PC-9 (cell line): ENCODE measurements around the gene RALGAPA2.

ENCODE experiments used
- EZH2 ChIP-seq: fragments of 200-600 bp; sonication (generic); IDR thresholded peaks from 2 replicates; pipeline ENCODE4 v1.8.0; 2017; ENCODE audit warnings: antibody characterized with exemption, low read depth
- TF ChIP-seq, protein P1 (sequence below): fragments of 200-600 bp; sonication (generic); conservative IDR thresholded peaks from 2 replicates; pipeline ENCODE4 v1.6.1; 2017; ENCODE audit warnings: mixed run types, antibody characterized with exemption, mild to moderate bottlenecking, moderate library complexity

DNA sequence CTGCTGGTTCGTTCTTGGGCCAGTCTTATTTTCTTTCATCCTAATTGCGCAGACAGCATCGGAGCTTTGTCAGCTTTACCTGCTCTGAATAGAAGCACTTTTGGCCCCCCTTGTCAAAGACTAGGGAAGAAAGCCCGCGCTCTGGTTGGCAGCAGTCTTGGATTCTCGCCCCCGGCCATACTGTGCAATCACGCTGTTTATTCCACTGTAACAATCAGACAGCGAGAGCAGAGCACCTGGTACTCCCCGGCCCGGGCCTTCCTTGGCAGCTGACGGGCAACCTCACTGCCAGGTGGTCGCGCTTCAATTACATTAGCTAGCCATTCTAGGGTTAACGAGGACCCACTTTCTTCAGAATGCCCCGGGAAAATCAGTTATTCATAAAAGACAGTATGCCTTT, 272.0 kb downstream of the RALGAPA2 start:
- TF ChIP-seq, protein P1, sequence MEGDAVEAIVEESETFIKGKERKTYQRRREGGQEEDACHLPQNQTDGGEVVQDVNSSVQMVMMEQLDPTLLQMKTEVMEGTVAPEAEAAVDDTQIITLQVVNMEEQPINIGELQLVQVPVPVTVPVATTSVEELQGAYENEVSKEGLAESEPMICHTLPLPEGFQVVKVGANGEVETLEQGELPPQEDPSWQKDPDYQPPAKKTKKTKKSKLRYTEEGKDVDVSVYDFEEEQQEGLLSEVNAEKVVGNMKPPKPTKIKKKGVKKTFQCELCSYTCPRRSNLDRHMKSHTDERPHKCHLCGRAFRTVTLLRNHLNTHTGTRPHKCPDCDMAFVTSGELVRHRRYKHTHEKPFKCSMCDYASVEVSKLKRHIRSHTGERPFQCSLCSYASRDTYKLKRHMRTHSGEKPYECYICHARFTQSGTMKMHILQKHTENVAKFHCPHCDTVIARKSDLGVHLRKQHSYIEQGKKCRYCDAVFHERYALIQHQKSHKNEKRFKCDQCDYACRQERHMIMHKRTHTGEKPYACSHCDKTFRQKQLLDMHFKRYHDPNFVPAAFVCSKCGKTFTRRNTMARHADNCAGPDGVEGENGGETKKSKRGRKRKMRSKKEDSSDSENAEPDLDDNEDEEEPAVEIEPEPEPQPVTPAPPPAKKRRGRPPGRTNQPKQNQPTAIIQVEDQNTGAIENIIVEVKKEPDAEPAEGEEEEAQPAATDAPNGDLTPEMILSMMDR, result no peak
- TF ChIP-seq EZH2, result no peak
